ENCODE results near the gene TMEM79.
A peak's percentile ranks its signal among the peaks of the same experiment; 100 is the strongest.

TMEM79 gene

GRCh38 chr1:156263288-156263655, 20.9 kb upstream of the TMEM79 start:
- DNase-seq (ENCODE audit: low read depth), result no peak

DNA sequence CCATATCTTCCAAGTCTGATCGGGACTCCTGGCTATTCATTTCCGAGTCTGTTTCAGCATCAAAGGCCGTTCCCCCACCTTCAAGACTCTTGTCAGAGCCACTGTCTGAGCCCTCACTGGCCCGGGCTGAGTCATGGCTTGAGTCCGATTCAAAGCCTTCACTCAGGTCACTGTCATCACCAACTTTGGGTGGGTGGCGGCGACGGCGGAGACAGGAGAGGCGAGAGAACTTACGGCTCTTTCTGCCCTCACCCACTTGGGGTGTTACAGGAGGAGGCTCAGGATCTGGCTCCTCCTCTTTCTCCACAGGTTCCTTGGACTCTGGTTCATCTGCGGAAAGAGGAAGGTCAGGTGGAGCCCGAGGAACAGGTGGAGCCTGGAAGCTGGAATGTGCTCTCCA, 18.1 kb upstream of the TMEM79 start:
- no peak for DNase-seq (ENCODE audit: low read depth)

DNA sequence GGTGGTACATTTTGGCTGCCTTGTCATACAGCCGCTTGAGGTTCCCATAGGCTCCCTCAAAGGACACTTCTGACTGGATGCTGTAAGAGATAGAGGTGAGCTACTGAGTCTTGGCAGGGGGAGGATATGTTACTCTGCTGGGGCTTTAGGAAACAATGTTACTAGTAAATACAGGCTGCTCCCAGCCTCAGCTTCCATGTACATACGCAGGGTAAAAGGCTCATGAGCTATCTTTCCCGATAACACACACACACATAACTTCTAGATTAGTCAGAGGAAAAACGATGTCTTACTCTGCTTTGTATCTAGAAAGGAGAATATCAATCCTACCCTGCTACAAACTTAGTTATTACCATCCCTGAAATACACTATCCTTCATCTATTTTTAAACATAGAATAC, 15.8 kb upstream of the TMEM79 start:
- DNase-seq (ENCODE audit: low read depth), result no peak

GRCh38 chr1:156270314-156270713, 13.8 kb upstream of the TMEM79 start:
- DNase-seq (ENCODE audit: low read depth), result no peak

DNA sequence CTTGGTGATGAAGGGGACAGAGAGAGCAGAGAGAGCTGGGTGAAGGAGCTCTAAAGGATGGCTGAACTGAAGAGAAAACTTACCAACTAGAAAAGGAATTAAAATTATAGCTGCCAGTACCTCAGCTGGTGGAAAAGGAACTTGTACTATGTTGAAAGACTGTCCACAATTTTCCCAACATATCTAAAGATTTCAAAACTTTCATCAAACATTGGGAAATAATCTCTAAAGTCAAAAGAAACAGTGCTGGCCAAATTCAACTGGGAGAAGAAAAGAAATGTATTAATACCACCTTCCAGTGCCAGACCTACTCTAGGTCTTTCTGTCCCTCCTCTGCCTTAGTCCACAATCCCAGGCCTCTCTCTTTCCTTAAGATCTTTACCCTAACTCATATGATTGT, 7.6 kb upstream of the TMEM79 start:
- DNase-seq (ENCODE audit: low read depth), result no peak

DNA sequence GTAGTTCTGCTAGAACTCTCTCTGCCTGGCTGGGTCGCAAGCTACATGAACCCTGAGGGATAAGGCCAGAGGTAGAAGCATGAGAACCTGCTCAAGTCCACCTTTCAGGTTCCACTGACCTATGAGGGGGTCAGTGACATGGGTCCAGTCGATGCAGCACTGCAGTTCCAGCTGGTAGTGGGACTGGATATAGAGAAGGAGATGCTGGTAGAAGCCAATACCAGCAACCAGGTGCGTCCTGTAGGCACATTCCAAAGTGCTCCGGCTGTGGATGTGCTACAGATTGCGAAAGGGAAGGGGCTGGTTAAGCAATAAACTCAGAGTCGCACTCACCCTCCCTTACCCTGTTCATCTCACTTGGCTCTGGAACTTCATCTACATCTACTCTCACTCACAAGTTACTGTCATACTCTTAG, 7.2 kb upstream of the TMEM79 start:
- DNase-seq (ENCODE audit: low read depth), result no peak

GRCh38 chr1:156279837-156280236, 4.3 kb upstream of the TMEM79 start:
- no peak for DNase-seq (ENCODE audit: low read depth)

DNA sequence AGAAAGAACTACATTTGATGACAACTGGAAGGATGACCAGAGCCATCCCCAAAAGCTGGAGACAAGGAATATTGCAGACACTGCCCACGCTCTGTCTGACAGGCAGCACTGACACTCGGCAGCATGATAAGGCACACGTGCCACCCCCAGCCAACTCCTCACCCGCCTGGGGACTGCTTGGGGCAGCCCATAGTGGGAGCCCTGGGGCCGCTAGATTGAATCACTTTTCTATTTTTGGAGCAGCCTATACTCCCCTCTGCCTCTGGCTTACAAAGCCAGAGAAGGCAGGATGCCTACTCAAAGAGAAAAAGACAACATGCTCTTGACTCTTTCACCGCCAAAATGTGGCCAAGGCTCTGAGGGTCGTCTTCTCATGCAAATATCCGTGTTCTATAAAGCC, 2.8 kb upstream of the TMEM79 start:
- no peak for DNase-seq (ENCODE audit: low read depth)

DNA sequence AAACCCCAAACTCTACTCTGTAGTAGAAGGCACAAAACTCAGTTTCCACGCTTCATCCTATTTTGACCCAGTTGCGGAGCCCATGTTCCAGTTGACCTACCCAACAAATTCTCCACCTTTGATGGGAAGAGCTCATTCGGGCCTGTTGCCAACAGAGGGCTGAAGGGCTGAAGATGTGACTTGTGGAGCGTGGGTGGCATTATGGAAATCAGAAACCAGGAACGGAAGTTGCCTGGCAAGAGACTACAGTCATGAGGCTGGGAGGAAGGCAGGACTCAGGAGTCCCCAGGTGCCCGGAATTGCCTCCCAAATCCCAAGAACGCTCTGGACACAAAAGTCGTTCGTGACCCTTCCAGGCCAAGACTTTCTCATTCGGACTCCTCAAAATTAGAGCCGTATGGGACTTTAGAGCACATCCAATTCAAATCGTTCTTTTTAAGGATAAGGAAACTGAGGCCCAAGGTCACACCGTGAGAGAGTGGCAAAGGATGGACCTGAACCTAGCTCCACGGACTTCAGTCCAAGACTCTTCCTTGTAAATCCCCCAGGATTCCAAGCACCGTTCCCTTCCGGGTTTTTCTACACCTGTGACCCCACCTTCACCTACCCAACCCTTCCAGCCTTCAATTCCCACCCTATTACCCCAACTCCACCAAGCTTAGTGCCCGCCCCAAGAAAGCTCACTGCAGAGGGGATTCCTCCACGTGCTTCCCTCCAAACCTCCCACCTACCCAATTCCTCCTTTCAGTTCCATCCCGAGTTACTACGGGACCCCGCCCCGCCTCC, 2.2 kb upstream of the TMEM79 start:
- no peak for DNase-seq (ENCODE audit: low read depth)

DNA sequence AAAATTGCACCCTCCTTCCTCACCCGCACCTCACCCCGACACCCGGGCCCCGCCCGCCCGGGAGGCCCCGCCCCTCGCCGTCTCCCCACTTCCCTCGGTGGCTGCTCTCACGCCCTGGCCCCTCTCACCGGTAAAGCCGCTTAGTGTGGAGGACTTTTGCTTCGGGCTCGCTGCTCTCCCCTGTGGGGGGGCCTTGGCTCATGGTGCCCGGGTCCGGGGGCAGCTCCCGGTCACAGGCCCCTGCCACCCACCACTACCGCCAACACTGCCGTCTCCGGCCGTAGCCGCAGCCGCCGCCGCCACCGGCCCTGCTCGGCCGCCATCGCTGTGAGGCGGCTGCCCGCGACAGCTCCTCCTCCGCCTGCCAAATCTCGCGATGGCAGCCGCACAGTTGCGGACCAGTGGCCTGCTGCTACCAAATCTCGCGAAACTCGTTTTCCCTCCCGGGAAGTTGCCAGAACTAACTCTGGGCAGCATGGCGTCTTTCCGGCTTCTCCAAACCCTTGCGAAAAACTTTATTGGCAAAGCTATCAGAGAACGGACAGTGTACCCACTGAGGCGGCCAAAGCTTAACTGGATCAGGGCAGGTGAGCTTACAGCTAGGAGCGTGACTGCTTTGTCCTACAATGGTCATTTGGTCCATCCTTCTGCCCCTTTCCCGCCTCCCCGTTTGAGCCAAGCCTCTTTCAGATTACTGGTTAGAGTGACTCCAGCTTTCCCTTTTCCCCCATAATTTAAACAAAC, 1.5 kb upstream of the TMEM79 start, which contains the start of gene SMG5:
Gene SMG5 (minus strand): TSS at position 347 of the 744 bp plus-strand sequence. CDS start 145 bp downstream, at position 202.
- peak; percentile 94 for DNase-seq (ENCODE audit: low read depth)

- no peak for DNase-seq (ENCODE audit: low read depth)
Measured at GRCh38 chr1:156283521-156283920, 604 bp upstream of the TMEM79 start.

DNA sequence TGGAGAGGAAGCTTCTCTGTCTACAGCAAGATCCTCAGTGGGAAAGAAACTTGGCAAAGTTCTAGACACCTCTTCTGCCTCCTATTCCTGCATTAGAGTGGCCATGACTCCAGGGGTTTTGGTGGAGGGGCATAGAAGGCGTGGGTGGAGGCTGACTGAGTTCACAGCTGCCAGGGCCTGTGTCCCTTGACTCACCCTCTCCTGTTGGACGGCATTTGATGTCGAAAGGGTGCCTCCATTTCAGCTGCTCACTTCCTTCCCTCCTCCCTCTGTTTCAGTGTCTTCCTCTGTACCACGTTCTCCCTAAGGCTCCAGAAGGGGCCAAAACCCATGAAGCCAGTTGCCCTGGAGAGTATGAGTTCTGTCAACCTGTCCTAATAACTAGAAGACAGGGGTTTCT, 632 bp downstream of the TMEM79 start:
- DNase-seq (ENCODE audit: low read depth), result no peak

DNA sequence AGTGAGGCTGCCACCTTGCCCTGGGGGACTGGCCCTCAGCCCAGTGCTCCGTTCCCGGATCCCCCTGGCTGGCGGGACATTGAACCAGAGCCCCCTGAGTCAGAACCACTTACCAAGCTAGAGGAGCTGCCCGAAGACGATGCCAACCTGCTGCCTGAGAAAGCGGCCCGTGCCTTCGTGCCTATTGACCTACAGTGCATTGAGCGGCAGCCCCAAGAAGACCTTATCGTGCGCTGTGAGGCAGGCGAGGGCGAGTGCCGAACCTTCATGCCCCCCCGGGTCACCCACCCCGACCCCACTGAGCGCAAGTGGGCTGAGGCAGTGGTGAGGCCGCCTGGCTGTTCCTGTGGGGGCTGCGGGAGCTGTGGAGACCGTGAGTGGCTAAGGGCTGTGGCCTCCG, 1.3 kb downstream of the TMEM79 start:
- no peak for DNase-seq (ENCODE audit: low read depth)

- no peak for DNase-seq (ENCODE audit: low read depth)
Measured at GRCh38 chr1:156286061-156286460, 1.9 kb downstream of the TMEM79 start.

DNA sequence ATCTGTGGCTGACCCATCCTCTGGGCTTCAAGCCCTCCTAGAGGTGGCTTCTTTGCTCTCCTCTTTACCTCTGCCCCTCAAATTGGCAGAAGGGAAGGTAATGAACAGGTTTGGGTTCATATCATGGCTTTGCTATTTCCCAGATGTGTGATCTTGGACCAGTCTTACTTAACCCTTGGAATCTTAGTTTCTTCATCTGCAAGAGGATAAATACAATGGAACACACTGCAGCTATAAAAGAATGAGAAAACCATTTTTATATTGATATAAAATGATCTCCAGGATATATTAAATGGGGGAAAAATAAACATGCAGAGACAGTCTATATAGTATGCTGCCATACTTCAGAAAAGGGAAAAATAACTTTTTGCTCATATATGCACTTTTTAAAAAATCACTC, 5.7 kb downstream of the TMEM79 start:
- DNase-seq (ENCODE audit: low read depth), result no peak

GRCh38 chr1:156291226-156292061, 7.3 kb downstream of the TMEM79 start:
- DNase-seq (ENCODE audit: low read depth), result peak; percentile 42

GRCh38 chr1:156293098-156293434, 8.9 kb downstream of the TMEM79 start:
- no peak for DNase-seq (ENCODE audit: low read depth)

- DNase-seq (ENCODE audit: low read depth), result no peak
Measured at GRCh38 chr1:156293895-156294294, 9.8 kb downstream of the TMEM79 start.

GRCh38 chr1:156295391-156295947, 11.3 kb downstream of the TMEM79 start, which contains the start of gene GLMP:
TSS of gene GLMP (minus strand) at chr1:156295679. CDS start at chr1:156295645, 34 bp downstream.
- DNase-seq (ENCODE audit: low read depth), result no peak

DNA sequence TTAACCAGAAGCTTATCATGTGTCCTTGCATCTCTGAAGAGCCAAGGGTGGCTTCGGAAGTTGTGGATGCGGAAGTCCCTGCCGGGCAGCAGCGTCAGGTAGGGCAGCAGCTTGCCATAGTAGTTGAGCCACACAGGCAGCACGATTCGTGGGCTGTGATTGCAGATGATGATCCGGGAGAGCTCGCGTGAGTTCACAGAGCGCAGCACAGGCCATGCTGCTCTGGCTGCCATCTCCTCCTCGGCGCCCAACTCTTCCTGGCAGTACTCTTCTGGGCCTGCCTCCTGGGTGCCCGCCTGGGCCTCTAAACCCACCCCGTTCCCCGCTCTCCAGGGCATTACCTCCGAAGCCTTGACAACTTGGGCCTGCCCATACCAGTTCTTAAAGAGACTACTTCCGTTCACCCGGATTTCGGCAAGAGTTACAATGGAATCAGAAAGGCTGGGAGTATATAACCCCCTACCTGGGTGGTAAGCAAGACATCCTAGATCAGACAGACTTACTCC, 14.8 kb downstream of the TMEM79 start, which contains the start of gene VHLL:
Gene VHLL (minus strand): TSS at position 456 of the 506 bp plus-strand sequence. CDS start 118 bp downstream, at position 338.
- DNase-seq (ENCODE audit: low read depth), result no peak

DNA sequence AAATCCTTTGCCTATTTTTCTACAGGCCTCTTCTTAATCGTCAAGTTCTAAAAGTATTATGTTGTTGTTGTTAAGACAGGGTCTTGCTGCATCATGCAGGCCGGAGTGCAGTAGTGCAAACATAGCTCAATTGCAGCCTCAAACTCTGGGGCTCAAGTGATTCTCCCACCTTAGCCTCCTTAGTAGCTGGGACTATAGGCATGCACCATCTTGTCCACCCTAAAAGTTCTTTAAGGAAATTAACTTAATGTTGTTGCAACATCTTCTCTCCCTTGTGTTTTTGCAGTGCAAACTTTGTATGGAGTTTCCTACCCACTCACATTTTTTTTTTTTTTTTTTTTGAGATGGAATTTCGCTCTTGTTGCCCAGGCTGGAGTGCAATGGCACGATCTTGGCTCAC, 19.1 kb downstream of the TMEM79 start:
- no peak for DNase-seq (ENCODE audit: low read depth)

- DNase-seq (ENCODE audit: low read depth), result no peak
Measured at GRCh38 chr1:156305215-156305614, 21.1 kb downstream of the TMEM79 start.

All from HS-27A (cell line).